CD4-positive, CD25-positive, alpha-beta regulatory T cell (primary cell): ENCODE data around the gene KIF16B. TPM values are rescaled to one million over a fixed set of nuclear protein-coding genes. Genes with fewer than 3 reads are reported as not detected.
"Not testable (repeated sequence)": the region's sequence is repeated elsewhere in the genome, so short reads cannot be mapped to it uniquely, and the experiment has no call there.

ENCODE experiments used
- ATAC-seq, 2 donors: fragments of 150-1000 bp; cut with Tn5 transposase; one replicate each; pipeline ENCODE4 v1.10.0; 2021; ENCODE audit warnings: low read depth in 2 of 2, moderate number of reproducible peaks in 2 of 2, moderate library complexity in 1 of 2
- DNase-seq, 3 donors: peaks; one replicate each; pipeline versions ENCODE4 v3.0.0 to v3.0.0-alpha.2; 2012 to 2022; ENCODE audit warnings: mixed read lengths in 1 of 3
- H3K27ac ChIP-seq: one replicate; pipeline ENCODE4 v1.7.0; 2013; ENCODE audit warnings: mild to moderate bottlenecking, low read length; ENCODE audit not compliant: insufficient read depth, poor library complexity, severe bottlenecking
- H3K27me3 ChIP-seq: one replicate; pipeline ENCODE4 v1.7.0; 2013; ENCODE audit warnings: low read length; ENCODE audit not compliant: control insufficient read depth, insufficient read depth
- H3K36me3 ChIP-seq: one replicate; pipeline ENCODE4 v1.7.0; 2013; ENCODE audit warnings: mild to moderate bottlenecking, low read length, moderate library complexity; ENCODE audit not compliant: control insufficient read depth, insufficient read depth
- H3K4me1 ChIP-seq: 2 replicates; pipeline ENCODE4 v1.7.0; 2013; ENCODE audit warnings: mild to moderate bottlenecking, low read length; ENCODE audit not compliant: insufficient read depth, control insufficient read depth, poor library complexity, severe bottlenecking
- H3K4me3 ChIP-seq: one replicate; pipeline ENCODE4 v1.7.0; 2013; ENCODE audit warnings: low read depth, mild to moderate bottlenecking, low read length, moderate library complexity
- H3K9me3 ChIP-seq, 2 experiments: 1 replicate in 1 of 2; 2 replicates in 1 of 2; pipeline ENCODE4 v1.7.0; 2013; ENCODE audit warnings: low read length in 2 of 2, mild to moderate bottlenecking in 1 of 2, moderate library complexity in 1 of 2; ENCODE audit not compliant: control insufficient read depth in 2 of 2
- H3K27ac Mint-ChIP-seq, 3 donors: one replicate each; pipeline ENCODE4 v1.8.0; 2020 to 2022; ENCODE audit warnings: mild to moderate bottlenecking in 3 of 3, mixed read lengths in 3 of 3, moderate library complexity in 2 of 3
- H3K27me3 Mint-ChIP-seq: one replicate; pipeline ENCODE4 v1.8.0; 2022; ENCODE audit warnings: mild to moderate bottlenecking, mixed read lengths
- H3K36me3 Mint-ChIP-seq: one replicate; pipeline ENCODE4 v1.8.0; 2020; ENCODE audit warnings: mixed read lengths
- H3K4me1 Mint-ChIP-seq, 4 donors: one replicate each; pipeline ENCODE4 v1.8.0; 2020 to 2022; ENCODE audit warnings: mixed read lengths in 4 of 4, mild to moderate bottlenecking in 1 of 4
- H3K4me3 Mint-ChIP-seq, 4 donors: one replicate each; pipeline ENCODE4 v1.8.0; 2020 to 2022; ENCODE audit warnings: mild to moderate bottlenecking in 4 of 4, mixed read lengths in 4 of 4, moderate library complexity in 3 of 4
- H3K9me3 Mint-ChIP-seq, 7 donors: one replicate each; pipeline ENCODE4 v1.8.0; 2020 to 2022; ENCODE audit warnings: mixed read lengths in 7 of 7, mild to moderate bottlenecking in 3 of 7, moderate library complexity in 2 of 7
- polyA plus RNA-seq, 4 donors: library from polyadenylated mRNA; unstranded; fragments of 300-500 nt; fragmentation: Illumina TruSeq; gene quantifications; one replicate each; pipeline ENCODE4 v1.2.3, GENCODE V29; 2021
- total RNA-seq: library from RNA; stranded (reverse); gene quantifications from one replicate; pipeline ENCODE4 v1.2.3, GENCODE V29; 2022

Gene KIF16B
- total and polyA plus RNA-seq, 5 donors from 2014 or later: 3.1 to 5.2 (median 4.8) TPM

DNA sequence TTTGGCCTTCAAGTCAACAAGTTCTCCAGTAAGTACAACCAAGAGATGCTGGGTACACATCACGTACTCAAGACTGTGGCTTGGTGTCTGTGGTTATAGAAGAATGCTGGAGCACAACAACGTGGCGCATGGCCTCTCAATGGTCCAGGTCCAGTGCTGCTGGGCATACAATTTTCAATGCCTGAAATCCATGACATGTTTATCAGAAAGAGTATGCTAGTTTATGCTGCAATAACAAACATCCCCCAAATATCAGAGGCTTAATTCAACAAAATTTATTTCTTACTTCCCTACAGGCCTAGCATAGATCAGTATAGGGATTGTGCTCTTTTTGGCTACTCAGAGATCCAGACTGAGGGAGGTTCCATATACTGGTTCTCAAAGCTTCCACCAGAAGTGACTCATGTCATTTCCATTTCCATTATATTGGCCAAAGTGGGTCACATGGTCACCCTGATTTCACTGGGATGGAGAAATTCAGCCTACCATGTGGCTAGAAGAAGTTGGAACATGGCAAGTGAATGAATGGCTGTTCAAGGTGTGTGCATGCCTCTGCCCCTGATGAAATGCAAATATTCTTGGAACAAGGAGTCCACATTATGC is 33.3 kb upstream of the KIF16B start:
- Mint-ChIP-seq H3K4me1 (no peaks in the 10 kb centered on the region), H3K4me3 (no peak overlapping the region), H3K27me3 (peaks cover 4% of the 10 kb centered on the region), H3K36me3 (no peaks in the 10 kb centered on the region), H3K27ac (no peak overlapping the region), H3K9me3 (peaks cover 0 to 2% (median 0%) of the 10 kb centered on the region in 7 donors)
- Histone ChIP-seq H3K9me3 (no peaks in the 10 kb centered on the region), H3K36me3 (no peaks in the 10 kb centered on the region), H3K4me3 (no peak overlapping the region), H3K27ac (no peak overlapping the region), H3K27me3 (peaks cover 2% of the 10 kb centered on the region), H3K4me1 (no peaks in the 10 kb centered on the region)
- DNase-seq (no peak), ATAC-seq (no peak)

DNA sequence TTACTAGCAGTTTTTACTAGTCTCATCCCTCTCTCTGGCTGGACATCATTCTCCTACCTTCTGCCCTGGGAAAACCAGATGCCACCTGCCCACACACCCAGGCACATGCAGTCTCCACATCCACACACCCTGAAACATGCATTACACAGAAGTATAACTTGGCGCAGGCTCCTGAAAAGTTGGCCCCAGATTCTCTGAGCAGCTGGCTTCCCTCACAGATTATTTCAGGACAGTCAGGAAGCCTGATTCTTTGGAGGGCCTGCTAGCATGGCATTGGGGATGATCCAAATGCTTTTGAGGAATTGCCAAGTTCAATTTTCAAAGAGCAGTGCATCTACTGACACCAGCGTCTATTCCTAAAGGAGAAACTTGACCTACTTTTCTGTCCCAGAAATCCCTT is 27.8 kb upstream of the KIF16B start:
- no peaks in the 10 kb centered on the region for H3K9me3 ChIP-seq
- H3K27me3 Mint-ChIP-seq: peaks cover 4% of the 10 kb centered on the region
- H3K36me3 Mint-ChIP-seq: no peaks in the 10 kb centered on the region
- H3K4me1 ChIP-seq: no peaks in the 10 kb centered on the region
- no peak overlapping the region for H3K4me3 Mint-ChIP-seq
- H3K4me3 ChIP-seq: no peak overlapping the region
- H3K36me3 ChIP-seq: no peaks in the 10 kb centered on the region
- H3K4me1 Mint-ChIP-seq: no peaks in the 10 kb centered on the region
- ATAC-seq: no peak
- H3K27ac Mint-ChIP-seq: no peak overlapping the region
- DNase-seq: no peak
- H3K27me3 ChIP-seq: peaks cover 2% of the 10 kb centered on the region
- H3K27ac ChIP-seq: no peak overlapping the region
- H3K9me3 Mint-ChIP-seq: no peaks in the 10 kb centered on the region

DNA sequence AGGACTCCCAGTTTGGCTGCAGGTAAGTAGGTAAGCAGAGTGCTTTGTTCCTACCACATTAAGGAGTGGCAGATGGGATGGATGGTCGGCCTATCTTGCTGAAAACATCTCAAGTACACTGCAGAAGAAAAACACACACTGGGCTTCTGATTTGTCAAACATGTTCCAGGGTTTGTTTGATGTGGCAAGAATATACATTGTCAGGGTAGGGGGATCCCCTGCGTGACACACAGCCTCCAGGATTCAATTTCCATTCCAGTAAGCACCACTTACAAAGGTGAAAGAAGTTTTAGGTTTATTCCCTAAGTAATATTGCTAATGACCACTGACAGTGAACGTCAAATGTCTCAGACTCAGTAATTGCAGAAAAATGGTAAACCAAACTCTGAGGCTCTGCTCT is 26.0 kb upstream of the KIF16B start:
- Histone ChIP-seq H3K4me3 (no peak overlapping the region), H3K36me3 (no peaks in the 10 kb centered on the region), H3K9me3 (no peaks in the 10 kb centered on the region), H3K27ac (no peak overlapping the region), H3K4me1 (no peaks in the 10 kb centered on the region), H3K27me3 (peaks cover 2% of the 10 kb centered on the region)
- no peaks in the 10 kb centered on the region for H3K4me1 Mint-ChIP-seq
- H3K9me3 Mint-ChIP-seq: no peaks in the 10 kb centered on the region
- H3K27ac Mint-ChIP-seq: no peak overlapping the region
- DNase-seq (no peak), ATAC-seq (no peak)
- H3K4me3 Mint-ChIP-seq: no peak overlapping the region
- no peaks in the 10 kb centered on the region for H3K36me3 Mint-ChIP-seq
- peaks cover 4% of the 10 kb centered on the region for H3K27me3 Mint-ChIP-seq

DNA sequence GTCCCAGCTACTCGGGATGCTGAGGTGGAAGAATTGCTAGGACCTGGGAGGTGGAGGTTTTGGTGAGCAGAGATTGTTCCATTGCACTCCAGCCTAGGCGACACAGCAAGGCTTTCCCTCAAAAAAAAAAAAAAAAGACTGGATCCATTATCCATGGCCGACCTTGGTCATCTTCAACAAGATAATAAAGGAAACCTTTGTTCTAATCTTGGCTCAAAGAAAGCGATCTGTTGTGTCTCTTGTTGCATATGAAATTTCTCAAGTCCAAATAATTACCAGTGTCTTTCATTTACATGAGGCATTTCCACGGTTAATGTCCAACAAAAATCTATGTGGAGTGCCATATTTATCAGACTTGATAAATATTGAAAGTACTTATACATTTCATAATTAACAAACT is 23.7 kb upstream of the KIF16B start:
- H3K27me3 ChIP-seq: peaks cover 6% of the 10 kb centered on the region
- no peak for DNase-seq
- no peaks in the 10 kb centered on the region for H3K36me3 ChIP-seq
- H3K4me1 ChIP-seq: no peaks in the 10 kb centered on the region
- Mint-ChIP-seq H3K9me3 (no peaks in the 10 kb centered on the region), H3K4me1 (no peaks in the 10 kb centered on the region), H3K27ac (no peak overlapping the region), H3K27me3 (peaks cover 17% of the 10 kb centered on the region), H3K4me3 (no peak overlapping the region), H3K36me3 (no peaks in the 10 kb centered on the region)
- H3K27ac ChIP-seq: no peak overlapping the region
- no peak overlapping the region for H3K4me3 ChIP-seq
- no peaks in the 10 kb centered on the region for H3K9me3 ChIP-seq
- ATAC-seq: no peak

DNA sequence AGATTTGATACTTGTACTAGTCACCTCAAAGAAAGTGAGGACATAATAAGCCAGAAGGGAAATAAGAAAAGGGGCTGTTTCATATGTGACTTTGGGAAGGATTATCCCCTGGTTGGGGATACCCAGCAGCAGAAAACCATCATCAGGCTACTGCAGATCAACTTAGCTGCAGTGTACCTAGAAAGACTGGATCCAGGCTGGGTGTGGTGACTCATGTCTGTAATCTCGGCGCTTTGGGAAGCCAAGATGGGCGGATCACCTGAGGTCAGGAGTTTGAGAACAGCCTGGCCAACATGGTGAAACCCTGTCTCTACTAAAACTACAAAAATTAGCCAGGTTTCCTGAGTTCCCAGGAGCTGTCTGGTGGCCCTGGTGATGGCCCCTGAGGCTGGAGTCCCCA is 23.2 kb upstream of the KIF16B start:
- not testable (repeated sequence) for H3K9me3 Mint-ChIP-seq, DNase-seq, H3K27ac Mint-ChIP-seq, H3K36me3 ChIP-seq, ATAC-seq, H3K9me3 ChIP-seq, H3K4me1 ChIP-seq, H3K27ac ChIP-seq, H3K36me3 Mint-ChIP-seq, H3K27me3 ChIP-seq, H3K4me3 Mint-ChIP-seq, H3K4me1 Mint-ChIP-seq, H3K4me3 ChIP-seq
- H3K27me3 Mint-ChIP-seq: peaks cover 21% of the 10 kb centered on the region

DNA sequence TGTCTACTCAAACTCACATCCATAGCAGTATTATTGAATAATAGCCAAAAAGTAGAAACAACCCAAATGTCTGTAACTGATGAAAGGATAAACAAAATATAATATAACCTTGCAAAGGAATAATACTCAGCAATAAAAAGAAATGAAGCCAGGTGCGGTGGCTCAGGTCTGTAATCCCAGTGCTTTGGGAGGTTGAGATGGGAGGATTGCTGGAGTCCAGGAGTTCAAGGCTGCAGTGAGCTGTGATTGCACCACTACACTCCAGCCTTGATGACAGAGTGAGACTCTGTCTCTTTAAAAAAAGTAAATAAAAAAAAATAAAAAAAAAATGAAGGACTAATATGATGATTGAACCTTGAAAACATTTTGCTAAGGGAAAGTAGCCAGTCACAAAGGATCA is 22.1 kb upstream of the KIF16B start:
- no peaks in the 10 kb centered on the region for H3K4me1 Mint-ChIP-seq
- H3K4me1 ChIP-seq: no peaks in the 10 kb centered on the region
- ATAC-seq (no peak), DNase-seq (no peak)
- no peak overlapping the region for H3K27ac ChIP-seq
- H3K4me3 Mint-ChIP-seq: no peak overlapping the region
- no peaks in the 10 kb centered on the region for H3K36me3 ChIP-seq
- peaks cover 22% of the 10 kb centered on the region for H3K27me3 Mint-ChIP-seq
- no peaks in the 10 kb centered on the region for H3K9me3 ChIP-seq
- no peak overlapping the region for H3K27ac Mint-ChIP-seq
- no peaks in the 10 kb centered on the region for H3K9me3 Mint-ChIP-seq
- H3K36me3 Mint-ChIP-seq: no peaks in the 10 kb centered on the region
- peaks cover 4% of the 10 kb centered on the region for H3K27me3 ChIP-seq
- no peak overlapping the region for H3K4me3 ChIP-seq

DNA sequence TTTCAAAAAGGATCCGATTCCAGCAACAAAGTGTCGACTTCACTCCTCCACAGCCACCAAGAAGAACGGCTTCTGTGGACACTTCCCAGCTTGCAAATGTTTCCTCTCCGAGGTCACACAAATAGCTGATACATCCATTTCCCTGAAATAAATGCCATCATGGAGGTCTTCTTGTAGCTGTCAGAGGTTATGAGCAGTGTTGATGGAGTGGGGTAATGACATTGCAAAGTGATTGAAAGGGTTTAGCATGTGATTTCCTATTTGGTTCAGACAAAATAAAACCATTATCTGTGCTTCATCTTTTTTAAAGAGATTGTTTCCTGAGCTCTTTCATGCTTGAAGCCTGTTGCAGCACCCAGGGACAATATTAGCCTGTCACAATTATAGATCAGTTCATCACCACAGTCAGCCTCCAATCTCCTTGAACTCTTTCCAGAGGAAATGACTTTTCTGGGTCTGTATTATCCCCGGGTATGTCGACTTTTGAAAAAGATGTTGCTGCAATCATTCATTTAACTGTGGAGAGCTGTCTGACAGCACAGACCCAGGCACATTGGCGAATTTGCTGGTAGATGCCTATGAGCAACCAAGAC is 16.9 kb upstream of the KIF16B start:
- Mint-ChIP-seq H3K4me3 (no peak overlapping the region), H3K9me3 (peaks cover 0 to 4% (median 0%) of the 10 kb centered on the region in 7 donors), H3K4me1 (no peaks in the 10 kb centered on the region), H3K36me3 (no peaks in the 10 kb centered on the region), H3K27me3 (peaks cover 31% of the 10 kb centered on the region), H3K27ac (no peak overlapping the region)
- Histone ChIP-seq H3K27ac (no peak overlapping the region), H3K4me3 (no peak overlapping the region), H3K36me3 (no peaks in the 10 kb centered on the region), H3K9me3 (no peaks in the 10 kb centered on the region), H3K27me3 (peaks cover 7% of the 10 kb centered on the region), H3K4me1 (no peaks in the 10 kb centered on the region)
- DNase-seq: no peak
- no peak for ATAC-seq

DNA sequence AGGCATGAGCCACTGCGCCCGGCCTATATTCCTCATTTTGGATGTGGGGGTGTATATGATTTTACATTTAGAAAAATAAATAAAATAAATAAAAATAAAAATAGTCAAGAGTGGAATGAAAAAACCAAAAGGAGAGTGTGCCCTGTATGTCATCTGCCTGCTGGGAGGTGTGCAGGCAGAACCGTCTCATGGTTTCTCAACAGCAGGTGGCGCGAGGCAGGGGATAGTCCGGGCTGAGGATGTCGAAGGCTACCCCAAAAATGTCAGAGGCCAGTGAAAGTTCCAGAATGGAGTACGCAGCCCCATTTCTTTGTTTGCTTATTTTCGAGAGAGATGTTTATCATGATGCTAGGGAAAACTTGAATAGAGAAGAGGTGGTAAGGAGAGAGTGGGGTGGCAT is 16.4 kb upstream of the KIF16B start:
- Histone ChIP-seq H3K36me3 (no peaks in the 10 kb centered on the region), H3K9me3 (no peaks in the 10 kb centered on the region), H3K4me1 (no peaks in the 10 kb centered on the region), H3K27me3 (peaks cover 7% of the 10 kb centered on the region), H3K4me3 (no peak overlapping the region), H3K27ac (no peak overlapping the region)
- ATAC-seq (no peak), DNase-seq (no peak)
- Mint-ChIP-seq H3K27me3 (peaks cover 31% of the 10 kb centered on the region), H3K4me1 (no peaks in the 10 kb centered on the region), H3K27ac (no peak overlapping the region), H3K36me3 (no peaks in the 10 kb centered on the region), H3K4me3 (no peak overlapping the region), H3K9me3 (peaks cover 0 to 4% (median 0%) of the 10 kb centered on the region in 7 donors)
